Activated CD8-positive, alpha-beta memory T cell treated with anti-CD3 and anti-CD28 coated beads, Interleukin-2, amount 50 U/mL, for 1 hour (primary cell): Measurements from ENCODE around the gene ASCL5.

ENCODE experiments used
- DNase-seq: peaks from one replicate; pipeline ENCODE4 v3.0.0-alpha.2; 2020; ENCODE audit errors: extremely low read depth

ASCL5 gene

GRCh38 chr1:201085902-201086735, 40.9 kb downstream of the ASCL5 start:
- DNase-seq, result no peak

GRCh38 chr1:201084295-201084694, 42.7 kb downstream of the ASCL5 start:
- DNase-seq, result no peak

- no peak for DNase-seq
Measured at GRCh38 chr1:201083741-201084140, 43.2 kb downstream of the ASCL5 start.

GRCh38 chr1:201080135-201080534, 46.8 kb downstream of the ASCL5 start:
- DNase-seq, result no peak

- no peak for DNase-seq
Measured at GRCh38 chr1:201077736-201078135, 49.2 kb downstream of the ASCL5 start.

GRCh38 chr1:201077116-201077515, 49.9 kb downstream of the ASCL5 start:
- no peak for DNase-seq

- DNase-seq, result no peak
Measured at GRCh38 chr1:201076092-201076491, 50.9 kb downstream of the ASCL5 start.

GRCh38 chr1:201074018-201074417, 53.0 kb downstream of the ASCL5 start:
- DNase-seq, result no peak

GRCh38 chr1:201072922-201073321, 54.1 kb downstream of the ASCL5 start:
- DNase-seq, result no peak

- no peak for DNase-seq
Measured at GRCh38 chr1:201072149-201072548, 54.8 kb downstream of the ASCL5 start.

- no peak for DNase-seq
Measured at GRCh38 chr1:201069636-201070035, 57.3 kb downstream of the ASCL5 start.

GRCh38 chr1:201068976-201069375, 58.0 kb downstream of the ASCL5 start:
- DNase-seq, result no peak

- no peak for DNase-seq
Measured at GRCh38 chr1:201066986-201067385, 60.0 kb downstream of the ASCL5 start.

GRCh38 chr1:201065686-201066085, 61.3 kb downstream of the ASCL5 start:
- DNase-seq, result no peak

- no peak for DNase-seq
Measured at GRCh38 chr1:201064806-201065205, 62.2 kb downstream of the ASCL5 start.
